Endothelial cell of umbilical vein (primary cell): ENCODE results near the gene COL18A1.

Source experiments
- CTCF ChIP-seq, 2 donors: IDR thresholded peaks; 1 replicate in 1 of 2; 2 replicates in 1 of 2; pipeline ENCODE4 v1.5.1; 2011; ENCODE audit warnings: low read length in 2 of 2, mild to moderate bottlenecking in 2 of 2, moderate library complexity in 2 of 2, control low read depth in 1 of 2, inconsistent platforms in 1 of 2, low read depth in 1 of 2; ENCODE audit not compliant: insufficient read depth in 1 of 2; ENCODE audit errors: extremely low read depth in 1 of 2
- EZH2 ChIP-seq: IDR thresholded peaks from 2 replicates; pipeline ENCODE4 v1.6.1; 2012; ENCODE audit warnings: borderline replicate concordance, low read depth, mild to moderate bottlenecking, moderate library complexity, low read length, inconsistent platforms; ENCODE audit not compliant: severe bottlenecking
- FOS ChIP-seq: IDR thresholded peaks from 2 replicates; pipeline ENCODE4 v1.6.1; 2011; ENCODE audit warnings: mild to moderate bottlenecking, low read length, moderate library complexity, borderline replicate concordance; ENCODE audit not compliant: insufficient read depth
- MAX ChIP-seq: IDR thresholded peaks from 2 replicates; pipeline ENCODE4 v1.6.1; 2011; ENCODE audit not compliant: insufficient read depth, insufficient read length
- MYC ChIP-seq: IDR thresholded peaks from one replicate; pipeline ENCODE4 v1.6.1; 2011; ENCODE audit warnings: mild to moderate bottlenecking, low read depth, low read length
- POLR2A ChIP-seq: IDR thresholded peaks from 2 replicates; pipeline ENCODE4 v1.6.1; 2012; ENCODE audit warnings: low read depth, mild to moderate bottlenecking, control low read depth, low read length
- POLR2AphosphoS5 ChIP-seq: IDR thresholded peaks from 2 replicates; pipeline ENCODE4 v1.6.1; 2012; ENCODE audit warnings: low read depth, mild to moderate bottlenecking, control low read depth, low read length, moderate library complexity; ENCODE audit not compliant: insufficient read depth

DNA sequence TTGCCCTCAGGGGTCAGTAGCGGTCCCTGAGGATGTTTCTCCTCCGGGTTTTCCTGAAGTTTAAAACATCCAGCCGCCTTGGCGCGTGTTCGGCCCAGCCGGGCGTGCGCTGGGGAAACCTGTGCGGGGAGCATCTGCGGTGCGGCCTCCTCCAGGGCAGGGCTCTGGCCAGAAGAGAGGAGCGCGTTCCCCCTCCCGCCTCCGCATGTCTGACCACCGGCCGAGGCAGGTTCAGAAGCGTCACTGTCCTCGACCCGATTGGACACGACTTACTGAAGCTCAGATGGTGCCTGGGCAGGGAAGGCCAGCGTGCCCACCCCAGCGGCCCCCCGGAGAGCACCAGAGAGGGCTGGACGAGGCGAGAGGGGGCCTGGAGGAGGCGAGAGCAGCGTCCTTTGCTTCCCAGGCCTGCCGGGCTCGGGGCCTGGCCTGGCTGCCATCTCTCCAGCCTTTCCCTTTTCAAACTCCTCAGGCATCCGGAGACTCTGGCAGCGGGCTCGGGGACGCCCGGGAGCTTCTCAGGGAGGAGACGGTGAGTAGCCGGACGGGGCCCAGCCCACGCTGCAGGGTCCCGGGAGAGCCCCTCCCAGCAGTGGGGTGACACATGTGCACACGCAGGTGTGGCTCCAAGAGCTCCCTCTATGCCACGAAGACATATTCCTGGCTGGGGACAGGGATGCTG is 70.2 kb downstream of the COL18A1 start:
- TF ChIP-seq CTCF (IDR thresholded peaks at IDR 0.05; ENCODE audit: extremely low read depth in 1 of 2, insufficient read depth in 1 of 2, low read depth in 1 of 2, low read length in 2 of 2) (no peak), POLR2A (no peak), MAX (no peak), POLR2AphosphoS5 (no peak), EZH2 (no peak), FOS (no peak), MYC (no peak)
